GM21423 (cell line): ENCODE data around the gene POLG.
"Not testable (repeated sequence)": the region's sequence is repeated elsewhere in the genome, so short reads cannot be mapped to it uniquely, and the experiment has no call there.

Experiments
- ATAC-seq: cut with Tn5 transposase; IDR thresholded peaks from one replicate; pipeline ENCODE4 v1.9.1; 2021; ENCODE audit warnings: mild to moderate bottlenecking, moderate library complexity; ENCODE audit not compliant: unreplicated experiment

POLG gene

GRCh38 chr15:89283201-89283600 lies 51.4 kb downstream of the POLG start:
- ATAC-seq = no peak

GRCh38 chr15:89282631-89283030 lies 52.0 kb downstream of the POLG start:
- ATAC-seq = no peak

- ATAC-seq = no peak
Observed at GRCh38 chr15:89278307-89278706, 56.3 kb downstream of the POLG start.

- not testable (repeated sequence) for ATAC-seq
Observed at GRCh38 chr15:89277281-89277680, 57.3 kb downstream of the POLG start.
